HG03097 (cell line): Measurements from ENCODE around the gene TIMM9.
"Not testable (repeated sequence)": the region's sequence is repeated elsewhere in the genome, so short reads cannot be mapped to it uniquely, and the experiment has no call there.

Experiments used
- ATAC-seq: cut with Tn5 transposase; IDR thresholded peaks from one replicate; pipeline ENCODE4 v1.9.1; 2021; ENCODE audit not compliant: unreplicated experiment, low FRiP score

The TIMM9 gene

GRCh38 chr14:58398895-58399294 lies 28.4 kb downstream of the TIMM9 start:
- ATAC-seq: no peak

DNA sequence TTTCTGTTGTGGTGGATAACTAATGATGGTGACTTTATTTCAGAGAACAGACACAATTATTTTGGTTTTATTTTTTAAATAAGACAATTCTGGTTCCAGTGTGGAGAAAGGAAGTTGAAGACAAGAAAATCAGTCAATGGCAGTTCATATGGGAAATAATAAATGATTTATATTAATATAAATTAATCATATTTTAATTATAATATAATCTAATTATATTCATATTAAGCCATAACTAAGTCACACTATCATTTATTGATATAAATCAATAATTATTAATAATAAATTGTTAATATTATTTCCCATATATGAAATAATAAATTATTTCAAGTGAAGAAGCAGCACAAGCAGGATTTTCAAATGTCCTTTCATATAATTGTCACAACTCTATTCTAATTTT lies 28.8 kb downstream of the TIMM9 start:
- no peak for ATAC-seq

GRCh38 chr14:58397156-58397555 lies 30.2 kb downstream of the TIMM9 start:
- no peak for ATAC-seq

DNA sequence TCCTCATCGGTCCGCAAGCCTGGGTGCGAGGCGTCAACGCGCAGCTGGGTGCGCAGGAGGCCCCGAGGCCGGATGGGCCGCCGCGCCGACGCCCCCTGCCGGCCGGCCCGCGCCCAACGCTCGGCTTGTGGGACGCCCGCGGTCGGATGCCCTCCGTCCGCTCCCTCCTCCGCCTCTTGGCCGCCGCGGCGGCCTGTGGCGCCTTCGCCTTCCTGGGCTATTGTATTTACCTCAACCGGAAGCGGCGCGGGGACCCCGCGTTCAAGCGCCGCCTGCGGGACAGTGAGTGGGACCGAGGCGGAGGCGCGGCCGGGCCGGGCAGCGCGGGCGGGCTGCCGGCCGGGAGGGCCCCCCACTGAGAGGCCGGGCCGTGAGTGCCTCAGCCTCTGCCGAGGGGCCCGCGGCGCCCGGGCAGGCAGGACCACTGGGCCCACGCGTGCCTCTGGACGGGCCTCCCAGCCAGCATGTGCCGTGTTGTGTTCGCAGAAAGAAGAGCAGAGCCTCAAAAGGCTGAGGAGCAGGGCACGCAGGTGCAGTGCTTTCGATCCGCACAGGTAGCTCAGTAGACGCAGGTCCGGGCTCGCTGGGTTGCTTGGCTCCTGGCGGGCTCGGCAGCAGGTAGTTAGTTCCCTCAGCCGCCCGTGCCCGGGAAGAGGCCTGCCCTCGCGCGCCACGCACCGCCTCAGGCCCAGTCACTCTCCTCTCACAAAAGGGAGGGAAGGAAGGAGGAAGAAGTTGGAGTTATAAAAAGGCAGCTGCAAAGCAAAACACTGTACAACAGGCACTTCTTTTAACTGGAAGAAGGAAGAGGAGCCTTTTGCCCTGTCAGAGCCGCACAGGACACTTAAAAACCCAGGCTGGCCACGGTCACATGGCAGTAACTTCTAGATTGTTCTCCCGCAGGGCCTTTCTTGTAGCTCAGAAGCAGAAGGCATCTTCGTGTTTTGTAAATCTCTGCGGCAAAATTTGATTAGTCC lies 31.2 kb downstream of the TIMM9 start, which contains the start of gene TOMM20L:
TOMM20L (plus strand) TSS at position 119 of the 977 bp plus-strand sequence; CDS start at position 147, 28 bp downstream.
- ATAC-seq: peak; percentile 92

DNA sequence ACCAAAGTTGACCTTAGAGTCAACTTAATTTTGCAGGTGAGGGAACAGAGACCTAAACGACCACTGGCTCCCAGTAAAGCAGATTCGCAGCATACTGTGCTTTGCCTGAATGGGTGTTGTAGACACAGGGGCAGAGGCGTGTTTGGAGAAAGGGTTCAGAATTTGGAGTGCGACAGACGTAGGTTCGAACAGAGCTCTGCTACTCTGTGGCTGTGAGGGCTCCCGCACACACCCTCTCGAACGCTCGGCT lies 31.8 kb downstream of the TIMM9 start:
- ATAC-seq: no peak

DNA sequence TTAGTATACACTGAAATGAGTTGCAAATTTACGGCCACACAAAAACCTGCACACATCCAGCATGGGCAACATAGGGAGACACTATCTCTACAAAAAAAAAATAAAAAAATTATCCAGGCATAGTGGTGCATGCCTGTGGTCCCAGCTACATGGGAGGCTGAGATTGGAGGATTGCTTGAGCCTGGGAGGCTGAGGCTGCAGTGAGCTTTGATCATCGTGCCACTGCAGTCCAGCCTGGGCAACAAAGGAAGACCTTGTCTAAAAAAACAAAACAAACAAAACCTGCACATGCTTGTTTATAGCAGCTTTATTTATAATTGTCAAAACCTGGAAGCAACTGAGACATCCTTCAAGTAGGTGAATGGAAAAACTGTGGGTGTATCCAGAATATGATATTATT lies 36.5 kb downstream of the TIMM9 start:
- no peak for ATAC-seq

- ATAC-seq: no peak
These were observed 50.5 kb downstream of the TIMM9 start for GRCh38 chr14:58376791-58377190.

DNA sequence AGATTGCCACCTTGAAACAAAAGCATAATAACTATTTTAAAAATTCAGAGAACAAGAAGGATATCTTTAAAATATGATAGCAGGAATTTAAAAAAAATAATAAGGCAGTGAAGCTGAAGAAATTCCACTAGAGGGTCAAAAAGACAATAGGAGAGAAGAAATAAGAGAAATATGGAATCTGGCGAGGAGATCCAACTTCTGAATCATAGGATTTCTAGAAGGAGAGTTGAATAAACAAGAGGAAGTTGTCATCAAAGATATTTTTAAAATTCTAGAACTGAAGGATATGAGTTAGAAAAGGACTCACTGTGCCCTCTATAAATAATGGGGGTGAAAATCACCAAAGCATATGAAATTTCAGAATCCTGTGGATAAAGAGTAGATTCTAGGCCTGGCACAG lies 58.4 kb downstream of the TIMM9 start:
- no peak for ATAC-seq

GRCh38 chr14:58367296-58367695 lies 60.0 kb downstream of the TIMM9 start:
- no peak for ATAC-seq

GRCh38 chr14:58364316-58364715 lies 63.0 kb downstream of the TIMM9 start:
- no peak for ATAC-seq

- ATAC-seq: no peak
These were observed 64.4 kb downstream of the TIMM9 start for GRCh38 chr14:58362798-58363412.

- not testable (repeated sequence) for ATAC-seq
These were observed 65.1 kb downstream of the TIMM9 start for GRCh38 chr14:58362272-58362671.
